Activated naive CD8-positive, alpha-beta T cell (primary cell): ENCODE results near the gene TAS2R7.

ENCODE experiments used
- H3K27ac Mint-ChIP-seq: one replicate; pipeline ENCODE4 v1.8.0; 2021; ENCODE audit warnings: mixed read lengths
- H3K27me3 Mint-ChIP-seq: one replicate; pipeline ENCODE4 v1.8.0; 2021; ENCODE audit warnings: mixed read lengths
- H3K36me3 Mint-ChIP-seq: one replicate; pipeline ENCODE4 v1.8.0; 2021; ENCODE audit warnings: mixed read lengths
- H3K4me1 Mint-ChIP-seq: one replicate; pipeline ENCODE4 v1.8.0; 2021; ENCODE audit warnings: low read depth, mixed read lengths
- H3K4me3 Mint-ChIP-seq: one replicate; pipeline ENCODE4 v1.8.0; 2021; ENCODE audit warnings: mild to moderate bottlenecking, mixed read lengths
- H3K9me3 Mint-ChIP-seq: one replicate; pipeline ENCODE4 v1.8.0; 2021; ENCODE audit warnings: low read depth, mixed read lengths

The TAS2R7 gene

DNA sequence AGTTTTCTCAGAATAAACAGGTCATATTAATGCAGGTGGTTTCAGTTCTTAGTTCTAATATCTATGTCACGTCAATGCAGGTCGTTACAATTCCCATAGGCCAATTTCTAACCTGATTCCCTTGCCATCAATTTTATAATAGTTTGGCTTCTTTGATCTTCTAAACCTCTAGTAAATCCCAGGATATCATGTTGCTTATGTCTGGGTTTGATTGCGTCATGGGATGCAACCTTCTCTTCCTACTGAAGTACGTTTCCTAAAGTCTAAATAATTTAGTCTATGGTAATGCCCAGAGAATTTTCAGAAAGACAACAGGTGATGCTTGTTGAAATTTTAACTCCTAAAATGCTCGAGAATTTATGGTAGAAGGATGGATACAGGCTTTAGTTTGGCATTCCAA is 19.2 kb downstream of the TAS2R7 start:
- Mint-ChIP-seq H3K27ac (no peak overlapping the region), H3K4me3 (no peak overlapping the region), H3K27me3 (peaks cover 6% of the 10 kb centered on the region), H3K36me3 (peaks cover 2% of the 10 kb centered on the region), H3K4me1 (no peaks in the 10 kb centered on the region), H3K9me3 (no peaks in the 10 kb centered on the region)

GRCh38 chr12:10779103-10779502 is 23.3 kb downstream of the TAS2R7 start:
- H3K27ac Mint-ChIP-seq: no peak overlapping the region
- peaks cover 2% of the 10 kb centered on the region for H3K36me3 Mint-ChIP-seq
- no peaks in the 10 kb centered on the region for H3K4me1 Mint-ChIP-seq
- H3K27me3 Mint-ChIP-seq: peaks cover 4% of the 10 kb centered on the region
- H3K4me3 Mint-ChIP-seq: no peak overlapping the region
- H3K9me3 Mint-ChIP-seq: no peaks in the 10 kb centered on the region

GRCh38 chr12:10771132-10771733 is 31.2 kb downstream of the TAS2R7 start:
- no peak overlapping the region for H3K4me3 Mint-ChIP-seq
- no peaks in the 10 kb centered on the region for H3K36me3 Mint-ChIP-seq
- H3K9me3 Mint-ChIP-seq: no peaks in the 10 kb centered on the region
- H3K27ac Mint-ChIP-seq: no peak overlapping the region
- peaks cover 25% of the 10 kb centered on the region for H3K27me3 Mint-ChIP-seq
- no peaks in the 10 kb centered on the region for H3K4me1 Mint-ChIP-seq

GRCh38 chr12:10759657-10760056 is 42.8 kb downstream of the TAS2R7 start:
- H3K27me3 Mint-ChIP-seq: peaks cover 27% of the 10 kb centered on the region
- peaks cover 7% of the 10 kb centered on the region for H3K36me3 Mint-ChIP-seq
- no peak overlapping the region for H3K4me3 Mint-ChIP-seq
- peaks cover 5% of the 10 kb centered on the region for H3K9me3 Mint-ChIP-seq
- no peaks in the 10 kb centered on the region for H3K4me1 Mint-ChIP-seq
- H3K27ac Mint-ChIP-seq: no peak overlapping the region

- H3K27ac Mint-ChIP-seq: no peak overlapping the region
- H3K4me3 Mint-ChIP-seq: no peak overlapping the region
- H3K36me3 Mint-ChIP-seq: peaks cover 7% of the 10 kb centered on the region
- peaks cover 5% of the 10 kb centered on the region for H3K9me3 Mint-ChIP-seq
- H3K4me1 Mint-ChIP-seq: no peaks in the 10 kb centered on the region
- H3K27me3 Mint-ChIP-seq: peaks cover 14% of the 10 kb centered on the region
These were observed 46.2 kb downstream of the TAS2R7 start for GRCh38 chr12:10756194-10756593.

GRCh38 chr12:10753059-10753458 is 49.4 kb downstream of the TAS2R7 start:
- Mint-ChIP-seq H3K4me3 (no peak overlapping the region), H3K4me1 (peaks cover 10% of the 10 kb centered on the region), H3K27me3 (peaks cover 4% of the 10 kb centered on the region), H3K9me3 (peaks cover 5% of the 10 kb centered on the region), H3K36me3 (peaks cover 7% of the 10 kb centered on the region), H3K27ac (no peak overlapping the region)
